WI38 (cell line): ENCODE measurements around the gene ATG5.

Source experiments
- H3K4me3 ChIP-seq: 2 replicates; pipeline ENCODE4 v1.5.1; 2011; ENCODE audit warnings: low read depth, mild to moderate bottlenecking, control low read depth, low read length
- TF ChIP-seq, protein P1 (sequence below): IDR thresholded peaks from 2 replicates; pipeline ENCODE4 v1.5.1; 2012; ENCODE audit warnings: low read depth, mild to moderate bottlenecking, control low read depth, low read length

Gene ATG5

GRCh38 chr6:106290032-106290431 lies 35.5 kb downstream of the ATG5 start:
- H3K4me3 ChIP-seq, result no peak overlapping the region
- TF ChIP-seq, protein P1, sequence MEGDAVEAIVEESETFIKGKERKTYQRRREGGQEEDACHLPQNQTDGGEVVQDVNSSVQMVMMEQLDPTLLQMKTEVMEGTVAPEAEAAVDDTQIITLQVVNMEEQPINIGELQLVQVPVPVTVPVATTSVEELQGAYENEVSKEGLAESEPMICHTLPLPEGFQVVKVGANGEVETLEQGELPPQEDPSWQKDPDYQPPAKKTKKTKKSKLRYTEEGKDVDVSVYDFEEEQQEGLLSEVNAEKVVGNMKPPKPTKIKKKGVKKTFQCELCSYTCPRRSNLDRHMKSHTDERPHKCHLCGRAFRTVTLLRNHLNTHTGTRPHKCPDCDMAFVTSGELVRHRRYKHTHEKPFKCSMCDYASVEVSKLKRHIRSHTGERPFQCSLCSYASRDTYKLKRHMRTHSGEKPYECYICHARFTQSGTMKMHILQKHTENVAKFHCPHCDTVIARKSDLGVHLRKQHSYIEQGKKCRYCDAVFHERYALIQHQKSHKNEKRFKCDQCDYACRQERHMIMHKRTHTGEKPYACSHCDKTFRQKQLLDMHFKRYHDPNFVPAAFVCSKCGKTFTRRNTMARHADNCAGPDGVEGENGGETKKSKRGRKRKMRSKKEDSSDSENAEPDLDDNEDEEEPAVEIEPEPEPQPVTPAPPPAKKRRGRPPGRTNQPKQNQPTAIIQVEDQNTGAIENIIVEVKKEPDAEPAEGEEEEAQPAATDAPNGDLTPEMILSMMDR, result no peak

GRCh38 chr6:106287215-106287614 lies 38.3 kb downstream of the ATG5 start:
- TF ChIP-seq, protein P1, result no peak
- H3K4me3 ChIP-seq, result no peak overlapping the region

- no peak overlapping the region for H3K4me3 ChIP-seq
- TF ChIP-seq, protein P1, result no peak
Observed at GRCh38 chr6:106286746-106287145, 38.8 kb downstream of the ATG5 start.

- TF ChIP-seq, protein P1, result no peak
- H3K4me3 ChIP-seq, result no peak overlapping the region
Observed at GRCh38 chr6:106283481-106283880, 42.1 kb downstream of the ATG5 start.

DNA sequence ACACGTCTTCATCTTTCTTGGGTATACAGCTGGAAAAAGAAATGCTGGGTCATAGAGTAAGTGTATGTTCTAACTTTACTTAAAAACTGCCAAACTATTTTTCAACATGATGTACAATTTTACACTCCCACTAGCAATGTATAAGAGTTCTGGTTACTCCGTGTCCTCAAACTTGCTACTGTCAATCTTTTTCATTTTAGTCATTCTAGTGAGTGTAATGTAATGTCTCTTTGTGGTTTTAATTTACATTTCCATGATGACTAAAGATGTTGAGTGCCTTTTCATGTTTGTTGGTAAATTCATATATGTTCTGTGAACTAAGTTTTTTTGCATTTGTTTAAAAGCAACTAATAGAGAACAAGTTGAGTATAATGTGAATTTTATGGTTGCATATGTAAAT lies 43.9 kb downstream of the ATG5 start:
- no peak overlapping the region for H3K4me3 ChIP-seq
- TF ChIP-seq, protein P1, result no peak

- TF ChIP-seq, protein P1, result no peak
- H3K4me3 ChIP-seq, result no peak overlapping the region
Observed at GRCh38 chr6:106281088-106281487, 44.5 kb downstream of the ATG5 start.

GRCh38 chr6:106279179-106279578 lies 46.4 kb downstream of the ATG5 start:
- H3K4me3 ChIP-seq, result no peak overlapping the region
- TF ChIP-seq, protein P1, result no peak
